Measurements from ENCODE around the gene ARFGAP1.
A peak's percentile ranks its signal among the peaks of the same experiment; 100 is the strongest.

Gene ARFGAP1

GRCh38 chr20:63261060-63261794, 11.4 kb upstream of the ARFGAP1 start:
- no peak for DNase-seq

GRCh38 chr20:63261795-63262528, 10.7 kb upstream of the ARFGAP1 start:
- DNase-seq, result no peak

- DNase-seq, result no peak
These were observed 9.8 kb upstream of the ARFGAP1 start for GRCh38 chr20:63262836-63263235.

GRCh38 chr20:63264000-63264399, 8.6 kb upstream of the ARFGAP1 start:
- DNase-seq, result no peak

GRCh38 chr20:63264519-63264918, 8.1 kb upstream of the ARFGAP1 start:
- no peak for DNase-seq

GRCh38 chr20:63265891-63266515, 6.6 kb upstream of the ARFGAP1 start:
- DNase-seq, result no peak

- DNase-seq, result no peak
These were observed 4.9 kb upstream of the ARFGAP1 start for GRCh38 chr20:63267691-63268090.

- DNase-seq, result no peak
These were observed 4.4 kb upstream of the ARFGAP1 start for GRCh38 chr20:63268256-63268655.

GRCh38 chr20:63268671-63269439, 3.8 kb upstream of the ARFGAP1 start:
- no peak for DNase-seq

GRCh38 chr20:63269724-63270123, 2.9 kb upstream of the ARFGAP1 start:
- DNase-seq, result no peak

GRCh38 chr20:63270606-63271325, 1.8 kb upstream of the ARFGAP1 start:
- no peak for DNase-seq

GRCh38 chr20:63273059-63273579, 506 bp downstream of the ARFGAP1 start:
- DNase-seq, result no peak

- DNase-seq, result no peak
These were observed 1.2 kb downstream of the ARFGAP1 start for GRCh38 chr20:63273635-63274380.

- peak; percentile 48 for DNase-seq
These were observed 2.0 kb downstream of the ARFGAP1 start for GRCh38 chr20:63274381-63275228.

- DNase-seq, result no peak
These were observed 3.2 kb downstream of the ARFGAP1 start for GRCh38 chr20:63275825-63276224.

- DNase-seq, result no peak
These were observed 4.3 kb downstream of the ARFGAP1 start for GRCh38 chr20:63276956-63277355.

- DNase-seq, result no peak
These were observed 5.1 kb downstream of the ARFGAP1 start for GRCh38 chr20:63277466-63278272.

GRCh38 chr20:63278661-63279060, 6.0 kb downstream of the ARFGAP1 start:
- DNase-seq, result no peak

- DNase-seq, result no peak
These were observed 7.3 kb downstream of the ARFGAP1 start for GRCh38 chr20:63279931-63280330.

GRCh38 chr20:63280371-63280770, 7.8 kb downstream of the ARFGAP1 start:
- no peak for DNase-seq

Measured in hematopoietic multipotent progenitor cell treated with erythropoietin and hydrocortisone succinate and interleukin-3 and kit ligand, for 6 days (in vitro differentiated cells).